Liver (tissue), 9 donors: ENCODE data around the gene ASB7. TPM values are rescaled to one million over a fixed set of nuclear protein-coding genes. Genes with fewer than 3 reads are reported as not detected.

Experiments
- DNase-seq: peaks from one replicate; pipeline ENCODE4 v3.0.0-alpha.2; 2017; ENCODE audit warnings: low spot score
- H3K27ac ChIP-seq, 2 donors: one replicate each; pipeline ENCODE4 v1.7.0; 2013; ENCODE audit warnings: inconsistent platforms in 2 of 2, low read length in 2 of 2, control low read depth in 1 of 2, low read depth in 1 of 2, mild to moderate bottlenecking in 1 of 2
- H3K27me3 ChIP-seq, 4 donors: one replicate each; pipeline versions ENCODE4 v1.6.1 to v1.7.0; 2013; ENCODE audit warnings: low read length in 3 of 4, inconsistent platforms in 1 of 4, mild to moderate bottlenecking in 1 of 4, moderate library complexity in 1 of 4; ENCODE audit not compliant: control insufficient read depth in 4 of 4, insufficient read depth in 4 of 4
- H3K36me3 ChIP-seq, 4 donors: one replicate each; pipeline versions ENCODE4 v1.6.1 to v1.7.0; 2013; ENCODE audit warnings: low read length in 3 of 4, mild to moderate bottlenecking in 3 of 4, low read depth in 1 of 4, moderate library complexity in 1 of 4; ENCODE audit not compliant: control insufficient read depth in 4 of 4, insufficient read depth in 3 of 4
- H3K4me1 ChIP-seq, 4 donors: one replicate each; pipeline versions ENCODE4 v1.6.1 to v1.7.0; 2013; ENCODE audit warnings: low read length in 3 of 4, mild to moderate bottlenecking in 3 of 4, moderate library complexity in 1 of 4; ENCODE audit not compliant: control insufficient read depth in 4 of 4, insufficient read depth in 4 of 4
- H3K4me3 ChIP-seq, 3 donors: one replicate each; pipeline versions ENCODE4 v1.6.1 to v1.7.0; 2013; ENCODE audit warnings: low read length in 3 of 3, control low read depth in 1 of 3, low read depth in 1 of 3, mild to moderate bottlenecking in 1 of 3
- H3K9ac ChIP-seq, 2 donors: one replicate each; pipeline ENCODE4 v1.7.0; 2013; ENCODE audit warnings: low read length in 2 of 2, mild to moderate bottlenecking in 2 of 2, moderate library complexity in 2 of 2, control low read depth in 1 of 2, low read depth in 1 of 2
- H3K9me3 ChIP-seq, 4 donors: one replicate each; pipeline versions ENCODE4 v1.6.1 to v1.7.0; 2013; ENCODE audit warnings: low read length in 3 of 4; ENCODE audit not compliant: control insufficient read depth in 4 of 4
- CTCF ChIP-seq: fragments of 150-350 bp; IDR thresholded peaks from 2 replicates; pipeline ENCODE4 v1.5.1; 2017; ENCODE audit warnings: improper control_type of control experiment, low read depth, low read length; ENCODE audit not compliant: missing input control
- EGR1 ChIP-seq, 2 donors: IDR thresholded peaks; 2 replicates each; pipeline ENCODE4 v1.6.1; 2016 to 2018; ENCODE audit warnings: antibody characterized with exemption in 2 of 2, low read depth in 2 of 2
- FOXA1 ChIP-seq: IDR thresholded peaks from 2 replicates; pipeline ENCODE4 v1.6.1; 2016; ENCODE audit warnings: antibody characterized with exemption
- FOXA2 ChIP-seq: IDR thresholded peaks from 2 replicates; pipeline ENCODE4 v1.6.1; 2016; ENCODE audit warnings: antibody characterized with exemption
- GABPA ChIP-seq, 2 donors: IDR thresholded peaks in 1 of 2; conservative IDR thresholded peaks in 1 of 2; 2 replicates each; pipeline ENCODE4 v1.6.1; 2016; ENCODE audit warnings: antibody characterized with exemption in 2 of 2, mild to moderate bottlenecking in 1 of 2, moderate library complexity in 1 of 2
- HNF4G ChIP-seq: IDR thresholded peaks from 2 replicates; pipeline ENCODE4 v1.6.1; 2016; ENCODE audit warnings: antibody characterized with exemption
- JUND ChIP-seq, 2 donors: IDR thresholded peaks; 2 replicates each; pipeline ENCODE4 v1.6.1; 2016; ENCODE audit warnings: antibody characterized with exemption in 2 of 2
- NR2F2 ChIP-seq: IDR thresholded peaks from 2 replicates; pipeline ENCODE4 v1.6.1; 2016; ENCODE audit warnings: antibody characterized with exemption
- RAD21 ChIP-seq, 2 donors: IDR thresholded peaks; 2 replicates each; pipeline ENCODE4 v1.6.1; 2016; ENCODE audit warnings: antibody characterized with exemption in 2 of 2, mild to moderate bottlenecking in 2 of 2
- RXRA ChIP-seq, 2 donors: IDR thresholded peaks; 2 replicates each; pipeline ENCODE4 v1.6.1; 2017 to 2018; ENCODE audit warnings: antibody characterized with exemption in 2 of 2, mild to moderate bottlenecking in 1 of 2
- SP1 ChIP-seq: IDR thresholded peaks from 2 replicates; pipeline ENCODE4 v1.6.1; 2018; ENCODE audit warnings: antibody characterized with exemption, mild to moderate bottlenecking
- TAF1 ChIP-seq: conservative IDR thresholded peaks from 2 replicates; pipeline ENCODE4 v1.6.1; 2016; ENCODE audit warnings: antibody characterized with exemption, mild to moderate bottlenecking
- YY1 ChIP-seq: IDR thresholded peaks from 2 replicates; pipeline ENCODE4 v1.6.1; 2016; ENCODE audit warnings: antibody characterized with exemption, mild to moderate bottlenecking
- WGBS: extraction: QIAGEN DNeasy Blood & Tissue Kit; methylation state at CpG from one replicate; pipeline ENCODE4 v1.1.7; 2013; 5-methylcytosine and 5-hydroxymethylcytosine counted together
- polyA plus RNA-seq, 2 donors: library from polyadenylated mRNA; stranded (reverse) in 1 of 2; unstranded in 1 of 2; fragments of 200-250 nt in 1 of 2; fragments of >200 nt in 1 of 2; fragmentation: Nextera tagmentation in 1 of 2; extraction: Ambion mirVana in 1 of 2; gene quantifications; one replicate each; pipeline versions ENCODE4 v1.2.1 to v1.2.3, GENCODE V29; 2013 to 2015
- total RNA-seq, 2 donors: library from RNA; depleted of rRNA; stranded (reverse); fragments of >200 nt; gene quantifications; one replicate each; pipeline ENCODE4 v1.2.3, GENCODE V29; 2014
- TF ChIP-seq, protein P1 (sequence below): IDR thresholded peaks from 2 replicates; pipeline ENCODE4 v1.6.1; 2016; ENCODE audit warnings: antibody characterized with exemption
- TF ChIP-seq, protein P2 (sequence below): IDR thresholded peaks from 2 replicates; pipeline ENCODE4 v1.6.1; 2016; ENCODE audit warnings: antibody characterized with exemption
- TF ChIP-seq, protein P3 (sequence below): IDR thresholded peaks from 2 replicates; pipeline ENCODE4 v1.6.1; 2016; ENCODE audit warnings: antibody characterized with exemption
- donor health status: healthy.
- donor health status: healthy.
- donor health status: healthy.
- donor health status: healthy.
- donor health status: healthy.

ASB7 gene
- total and polyA plus RNA-seq, 4 donors: 3.7 to 12.6 (median 6.5) TPM

DNA sequence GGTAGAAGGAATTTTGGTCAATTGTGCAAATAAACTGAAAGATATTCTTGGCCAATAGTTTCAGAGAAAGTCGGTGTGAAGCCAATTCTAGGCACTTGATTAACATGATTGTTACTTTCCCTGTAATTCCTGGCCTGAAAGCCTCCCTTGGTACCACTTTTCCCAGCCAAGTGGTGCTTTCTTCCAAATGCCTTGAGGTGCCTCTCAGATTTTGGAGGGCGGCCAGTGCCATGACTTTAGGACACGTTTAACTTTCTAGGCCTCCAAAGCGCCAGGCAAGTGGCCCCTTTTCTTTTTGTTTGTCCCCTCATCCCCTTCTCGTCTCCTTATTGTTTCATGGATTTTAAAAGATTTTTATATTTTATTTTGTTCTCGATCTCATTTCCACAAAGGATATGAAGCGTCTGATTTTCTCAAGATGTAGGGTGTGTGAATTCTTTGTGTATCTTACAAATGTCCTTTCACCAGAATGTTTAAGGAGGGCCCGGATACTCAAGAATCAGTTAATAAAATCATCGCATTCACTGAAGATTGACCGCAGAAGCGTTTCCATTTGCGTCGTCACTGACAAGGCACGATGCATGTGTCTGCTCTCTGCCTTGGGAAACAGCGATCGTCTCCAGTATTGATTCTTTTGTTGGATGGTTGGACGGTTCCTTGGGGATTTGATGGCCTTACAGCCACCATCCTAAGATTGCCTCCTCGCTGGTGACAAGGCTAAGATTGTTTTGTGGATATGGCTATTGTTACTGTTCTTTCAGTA, 87.8 kb downstream of the ASB7 start (continued):
- no peak for TF ChIP-seq CTCF
- TF ChIP-seq FOXA2: no peak
- no peak for TF ChIP-seq YY1
- TF ChIP-seq FOXA1: no peak
- no peak for TF ChIP-seq TAF1

DNA sequence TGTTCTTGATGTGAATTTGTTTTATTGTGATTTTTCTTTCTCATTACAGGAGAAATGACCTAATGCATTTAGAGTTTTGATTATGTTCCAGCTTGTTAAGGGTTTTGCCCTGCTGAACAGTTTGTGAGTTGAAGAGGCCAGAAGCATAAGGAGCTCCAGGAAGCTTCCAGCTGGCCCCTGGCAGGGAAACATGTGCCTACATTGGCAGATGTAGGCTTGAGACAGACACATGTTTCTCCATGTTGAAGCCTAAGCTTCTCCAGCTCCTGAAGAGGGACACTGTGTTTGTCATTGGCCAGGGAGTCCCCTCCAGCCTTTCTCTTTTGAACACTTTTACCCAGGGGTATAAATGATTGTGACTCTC, 88.4 kb downstream of the ASB7 start:
- no peak for DNase-seq
- Histone ChIP-seq H3K27ac (no peak overlapping the region), H3K4me3 (no peak overlapping the region), H3K27me3 (peaks cover 0 to 27% (median 2%) of the 10 kb centered on the region in 4 donors), H3K9me3 (no peaks in the 10 kb centered on the region), H3K36me3 (no peaks in the 10 kb centered on the region), H3K9ac (no peak overlapping the region), H3K4me1 (no peaks in the 10 kb centered on the region)
- TF ChIP-seq TAF1: no peak
- no peak for TF ChIP-seq EGR1 (IDR thresholded peaks at IDR 0.05; ENCODE audit: low read depth in 2 of 2)
- no peak for TF ChIP-seq HNF4G
- TF ChIP-seq, protein P1, sequence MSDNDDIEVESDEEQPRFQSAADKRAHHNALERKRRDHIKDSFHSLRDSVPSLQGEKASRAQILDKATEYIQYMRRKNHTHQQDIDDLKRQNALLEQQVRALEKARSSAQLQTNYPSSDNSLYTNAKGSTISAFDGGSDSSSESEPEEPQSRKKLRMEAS: no peak
- no peak for TF ChIP-seq YY1
- TF ChIP-seq FOXA2: no peak
- TF ChIP-seq, protein P2, sequence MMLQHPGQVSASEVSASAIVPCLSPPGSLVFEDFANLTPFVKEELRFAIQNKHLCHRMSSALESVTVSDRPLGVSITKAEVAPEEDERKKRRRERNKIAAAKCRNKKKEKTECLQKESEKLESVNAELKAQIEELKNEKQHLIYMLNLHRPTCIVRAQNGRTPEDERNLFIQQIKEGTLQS: no peak
- no peak for TF ChIP-seq RAD21 (IDR thresholded peaks at IDR 0.05)
- no peak for TF ChIP-seq JUND (IDR thresholded peaks at IDR 0.05)
- TF ChIP-seq SP1: no peak
- TF ChIP-seq NR2F2: no peak
- no peak for TF ChIP-seq FOXA1
- TF ChIP-seq RXRA (IDR thresholded peaks at IDR 0.05): no peak

DNA sequence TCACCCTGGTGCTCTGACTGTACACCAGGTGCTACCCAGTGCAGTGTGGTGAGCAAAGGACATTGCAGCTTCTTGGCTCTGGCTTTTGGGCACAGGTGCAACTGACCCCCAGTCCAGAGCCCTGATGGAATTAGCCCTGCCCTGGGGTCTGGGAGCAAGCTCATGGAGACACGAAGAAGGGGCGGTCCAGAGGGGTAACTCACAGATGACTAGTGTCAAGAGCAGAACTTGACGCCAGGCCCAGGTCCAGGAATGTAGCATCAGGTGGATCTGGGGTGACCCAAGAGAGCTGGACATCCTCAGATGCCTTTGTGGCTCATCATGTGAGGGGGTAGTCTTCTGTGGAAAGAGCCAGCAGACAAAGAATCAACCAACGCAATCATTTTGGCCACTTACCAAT, 88.9 kb downstream of the ASB7 start:
- Histone ChIP-seq H3K36me3 (no peaks in the 10 kb centered on the region), H3K4me1 (no peaks in the 10 kb centered on the region), H3K27me3 (peaks cover 0 to 27% (median 1%) of the 10 kb centered on the region in 4 donors), H3K9ac (no peak overlapping the region), H3K9me3 (no peaks in the 10 kb centered on the region), H3K27ac (no peak overlapping the region), H3K4me3 (no peak overlapping the region)
- DNase-seq: no peak
- TF ChIP-seq JUND (IDR thresholded peaks at IDR 0.05) (no peak), RAD21 (IDR thresholded peaks at IDR 0.05) (no peak), HNF4G (no peak)
- TF ChIP-seq, protein P2: no peak
- WGBS: 78% methylated on average over 4 of the region's 4 CpGs

DNA sequence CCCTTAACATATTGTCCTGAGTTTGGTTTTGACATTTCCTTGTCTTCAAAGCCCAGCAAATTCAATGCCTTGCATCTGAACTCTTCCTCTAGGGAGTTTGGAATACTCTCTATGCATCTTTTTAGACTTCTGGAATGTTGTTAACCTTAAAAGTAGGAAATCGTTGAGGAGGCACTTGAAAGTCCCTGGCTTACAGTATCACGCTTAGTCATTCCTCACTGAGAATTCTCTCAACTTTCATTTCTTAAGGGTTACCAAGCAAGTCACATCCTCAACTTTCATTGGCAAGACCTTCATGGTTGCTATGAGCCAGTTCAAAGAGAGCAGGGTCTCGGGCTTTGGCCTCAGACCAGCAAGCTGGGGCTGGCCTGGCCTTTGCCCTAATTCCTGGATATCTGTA, 89.9 kb downstream of the ASB7 start:
- no peak overlapping the region for H3K9ac ChIP-seq
- H3K36me3 ChIP-seq: no peaks in the 10 kb centered on the region
- no peak overlapping the region for H3K4me3 ChIP-seq
- H3K27ac ChIP-seq: no peak overlapping the region
- TF ChIP-seq CTCF: no peak
- TF ChIP-seq NR2F2: no peak
- TF ChIP-seq, protein P2: no peak
- TF ChIP-seq, protein P3, sequence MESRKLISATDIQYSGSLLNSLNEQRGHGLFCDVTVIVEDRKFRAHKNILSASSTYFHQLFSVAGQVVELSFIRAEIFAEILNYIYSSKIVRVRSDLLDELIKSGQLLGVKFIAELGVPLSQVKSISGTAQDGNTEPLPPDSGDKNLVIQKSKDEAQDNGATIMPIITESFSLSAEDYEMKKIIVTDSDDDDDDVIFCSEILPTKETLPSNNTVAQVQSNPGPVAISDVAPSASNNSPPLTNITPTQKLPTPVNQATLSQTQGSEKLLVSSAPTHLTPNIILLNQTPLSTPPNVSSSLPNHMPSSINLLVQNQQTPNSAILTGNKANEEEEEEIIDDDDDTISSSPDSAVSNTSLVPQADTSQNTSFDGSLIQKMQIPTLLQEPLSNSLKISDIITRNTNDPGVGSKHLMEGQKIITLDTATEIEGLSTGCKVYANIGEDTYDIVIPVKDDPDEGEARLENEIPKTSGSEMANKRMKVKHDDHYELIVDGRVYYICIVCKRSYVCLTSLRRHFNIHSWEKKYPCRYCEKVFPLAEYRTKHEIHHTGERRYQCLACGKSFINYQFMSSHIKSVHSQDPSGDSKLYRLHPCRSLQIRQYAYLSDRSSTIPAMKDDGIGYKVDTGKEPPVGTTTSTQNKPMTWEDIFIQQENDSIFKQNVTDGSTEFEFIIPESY: no peak
- TF ChIP-seq FOXA1: no peak
- no peak for TF ChIP-seq GABPA (IDR thresholded peaks at IDR 0.05 in 1 of 2, conservative IDR thresholded peaks at IDR 0.05 in 1 of 2)
- no peak for TF ChIP-seq JUND (IDR thresholded peaks at IDR 0.05)
- TF ChIP-seq SP1: no peak
- no peak for TF ChIP-seq YY1
- TF ChIP-seq, protein P1: no peak
- WGBS: 76% methylated on average over 3 of the region's 3 CpGs
- DNase-seq: no peak
- H3K9me3 ChIP-seq: no peaks in the 10 kb centered on the region
- H3K4me1 ChIP-seq: no peaks in the 10 kb centered on the region
- peaks cover 0 to 21% (median 4%) of the 10 kb centered on the region in 4 donors for H3K27me3 ChIP-seq
